SK-N-SH (cell line): ENCODE data around the gene ADCY5. TPM values are rescaled to one million over a fixed set of nuclear protein-coding genes. Genes with fewer than 3 reads are reported as not detected.

Experiments
- CTCF ChIA-PET: fragments of 300-600, 350-600 bp; formaldehyde crosslinking; extraction: SDS; loops from one replicate; lab custom pipeline; 2021; lab: Yijun Ruan, JAX
- POLR2A ChIA-PET: fragments of 350-600 bp; sonication (Branson Sonifier 250); formaldehyde crosslinking; extraction: SDS; loops from one replicate; lab custom pipeline; 2020; ENCODE audit warnings: antibody characterized with exemption, inconsistent platforms; lab: Yijun Ruan, JAX
- DNase-seq: peaks from one replicate; pipeline ENCODE4 v3.0.0; 2012
- H2AFZ ChIP-seq: fragments of 200-600 bp; sonication (generic); 2 replicates; pipeline ENCODE4 v1.8.1; 2016; ENCODE audit warnings: antibody characterized with exemption, mild to moderate bottlenecking, low read depth
- H3F3A ChIP-seq: fragments of 200-600 bp; sonication (generic); replicated peaks from 2 replicates; pipeline ENCODE3; 2016; ENCODE audit warnings: antibody characterized with exemption, mild to moderate bottlenecking; ENCODE audit not compliant: insufficient read depth
- H3K27ac ChIP-seq, 2 experiments: fragments of 200-500 bp in 1 of 2; fragments of 200-600 bp in 1 of 2; sonication (Bioruptor generic) in 1 of 2; sonication (generic), shearing (Covaris generic) in 1 of 2; 2 replicates each; pipeline versions ENCODE4 v1.5.1 to v1.6.1; 2014 to 2016; ENCODE audit warnings: low read depth in 2 of 2, inconsistent platforms in 1 of 2, low read length in 1 of 2, mild to moderate bottlenecking in 1 of 2, mixed read lengths in 1 of 2
- H3K27me3 ChIP-seq: fragments of 200-600 bp; sonication (generic), shearing (Covaris generic); 2 replicates; pipeline ENCODE4 v1.6.1; 2016; ENCODE audit warnings: mixed run types; ENCODE audit not compliant: insufficient read depth
- H3K36me3 ChIP-seq, 2 experiments: fragments of 200-500 bp in 1 of 2; fragments of 200-600 bp in 1 of 2; sonication (Bioruptor generic) in 1 of 2; sonication (generic) in 1 of 2; replicated peaks in 1 of 2; 2 replicates each; pipeline versions ENCODE3 to v1.5.1; 2014 to 2016; ENCODE audit warnings: low read length in 1 of 2, mild to moderate bottlenecking in 1 of 2; ENCODE audit not compliant: insufficient read depth in 2 of 2, control insufficient read depth in 1 of 2
- H3K4me1 ChIP-seq, 2 experiments: fragments of 200-500 bp in 1 of 2; fragments of 200-600 bp in 1 of 2; sonication (Bioruptor generic) in 1 of 2; sonication (generic), shearing (Covaris generic) in 1 of 2; 2 replicates each; pipeline versions ENCODE4 v1.5.1 to v1.6.1; 2014 to 2016; ENCODE audit warnings: low read depth in 1 of 2, low read length in 1 of 2, mixed run types in 1 of 2; ENCODE audit not compliant: insufficient read depth in 2 of 2, control insufficient read depth in 1 of 2
- H3K4me2 ChIP-seq: fragments of 200-600 bp; sonication (generic), shearing (Covaris generic); 2 replicates; pipeline ENCODE4 v1.6.1; 2017; ENCODE audit warnings: mixed run types
- H3K4me3 ChIP-seq, 2 experiments: fragments of 200-500 bp in 1 of 2; fragments of 200-600 bp in 1 of 2; sonication (Bioruptor generic) in 1 of 2; sonication (generic), shearing (Covaris generic) in 1 of 2; 2 replicates each; pipeline versions ENCODE4 v1.5.1 to v1.8.1; 2014 to 2016; ENCODE audit warnings: low read depth in 2 of 2, inconsistent platforms in 1 of 2, low read length in 1 of 2, mild to moderate bottlenecking in 1 of 2, mixed read lengths in 1 of 2, moderate library complexity in 1 of 2
- H3K79me2 ChIP-seq: fragments of 200-600 bp; sonication (generic); 2 replicates; pipeline ENCODE4 v1.8.1; 2017; ENCODE audit warnings: mild to moderate bottlenecking; ENCODE audit not compliant: insufficient read depth
- H3K9ac ChIP-seq: fragments of 200-600 bp; sonication (generic); 2 replicates; pipeline ENCODE4 v1.6.1; 2017; ENCODE audit warnings: mixed run types
- H3K9me2 ChIP-seq: fragments of 200-600 bp; sonication (generic); 2 replicates; pipeline ENCODE4 v1.6.1; 2017; ENCODE audit warnings: mixed run types
- H3K9me3 ChIP-seq: fragments of 200-600 bp; sonication (generic); 2 replicates; pipeline ENCODE4 v1.6.1; 2017; ENCODE audit warnings: mixed run types, mild to moderate bottlenecking, moderate library complexity
- H4K20me1 ChIP-seq: fragments of 200-600 bp; sonication (generic); 2 replicates; pipeline ENCODE4 v1.6.1; 2017; ENCODE audit warnings: mild to moderate bottlenecking, mixed run types; ENCODE audit not compliant: insufficient read depth
- CTCF ChIP-seq: fragments of 200-600 bp; sonication (generic); IDR thresholded peaks from 2 replicates; pipeline ENCODE4 v1.6.1; 2017; ENCODE audit warnings: antibody characterized with exemption, mild to moderate bottlenecking, moderate library complexity
- GABPA ChIP-seq: IDR thresholded peaks from 2 replicates; pipeline ENCODE4 v1.4.0; 2012; ENCODE audit warnings: low read depth, mild to moderate bottlenecking
- GATA2 ChIP-seq: sonication (generic); formaldehyde crosslinking; IDR thresholded peaks from 2 replicates; pipeline ENCODE4 v1.5.0; 2020; ENCODE audit warnings: mild to moderate bottlenecking, missing genetic modification reagents
- MXI1 ChIP-seq: IDR thresholded peaks from 2 replicates; pipeline ENCODE4 v1.6.1; 2012; ENCODE audit warnings: mild to moderate bottlenecking, low read depth, low read length, improper control_type of control experiment
- RCOR1 ChIP-seq: fragments of 150-350 bp; IDR thresholded peaks from 2 replicates; pipeline ENCODE4 v1.6.1; 2017; ENCODE audit warnings: antibody characterized with exemption, low read length
- REST ChIP-seq: IDR thresholded peaks from 2 replicates; pipeline ENCODE4 v1.6.1; 2012; ENCODE audit warnings: mild to moderate bottlenecking, low read depth, low read length, moderate library complexity
- YY1 ChIP-seq: IDR thresholded peaks from 2 replicates; pipeline ENCODE4 v1.4.0; 2012; ENCODE audit warnings: low read depth, mild to moderate bottlenecking
- WGBS: methylation state at CpG from one replicate; pipeline ENCODE4 v1.1.6; 2017; ENCODE audit warnings: low lambda C conversion rate; 5-methylcytosine and 5-hydroxymethylcytosine counted together
- polyA plus RNA-seq, 3 experiments: library from polyadenylated mRNA; depleted of rRNA; stranded (reverse); fragments of >200 nt; gene quantifications; 2 replicates each; pipeline ENCODE4 v1.2.3, GENCODE V29; 2012

Gene ADCY5
- polyA plus RNA-seq, 1 of the 3 experiments (the other 2 are of a cell fraction) = 0.21 TPM

GRCh38 chr3:123349201-123349535, 99.7 kb downstream of the ADCY5 start:
- Histone ChIP-seq H3K4me2 (no peak overlapping the region), H3K79me2 (no peaks in the 10 kb centered on the region), H3K27ac (no peak overlapping the region), H3K9me3 (no peaks in the 10 kb centered on the region), H4K20me1 (peaks cover 5% of the 10 kb centered on the region; the same call in 1 of the 2 replicates), H3K4me1 (peaks cover 0 to 2% of the 10 kb centered on the region in 2 experiments; a peak in 1 of 4 replicates), H2AFZ (no peak overlapping the region), H3K9ac (no peak overlapping the region), H3F3A (no peaks in the 10 kb centered on the region), H3K9me2 (no peaks in the 10 kb centered on the region), H3K27me3 (peaks cover 37% of the 10 kb centered on the region), H3K4me3 (no peak overlapping the region), H3K36me3 (no peaks in the 10 kb centered on the region)
- ChIA-PET CTCF (no interaction called here), POLR2A (no interaction called here)
- TF ChIP-seq GABPA (no peak), REST (0 out of 2 replicates have a peak, but pooled peaks have one; percentile 34)
- 71% methylated on average over 9 of the region's 9 CpGs for WGBS
- no peak for DNase-seq

- Histone ChIP-seq H3K9ac (no peak overlapping the region), H3F3A (no peaks in the 10 kb centered on the region), H3K9me3 (no peaks in the 10 kb centered on the region), H2AFZ (no peak overlapping the region), H3K9me2 (no peaks in the 10 kb centered on the region), H3K4me1 (peaks cover 0 to 2% of the 10 kb centered on the region in 2 experiments; a peak in 1 of 4 replicates), H3K4me2 (no peak overlapping the region), H3K27me3 (peaks cover 37% of the 10 kb centered on the region), H3K27ac (no peak overlapping the region), H3K79me2 (no peaks in the 10 kb centered on the region), H4K20me1 (peaks cover 9% of the 10 kb centered on the region; the same call in 1 of the 2 replicates), H3K4me3 (no peak overlapping the region), H3K36me3 (no peaks in the 10 kb centered on the region)
- TF ChIP-seq GATA2 (CRISPR knock-in tag) (no peak), YY1 (no peak), MXI1 (no peak), CTCF (no peak), RCOR1 (no peak), GABPA (no peak)
- ChIA-PET POLR2A (no interaction called here), CTCF (no interaction called here)
- WGBS = 58% methylated on average over 11 of the region's 12 CpGs
- DNase-seq = no peak
These were observed 100.3 kb downstream of the ADCY5 start for GRCh38 chr3:123348471-123349200.
